H7 (cell line): ENCODE measurements around the gene LIPI. TPM values are rescaled to one million over a fixed set of nuclear protein-coding genes. Genes with fewer than 3 reads are reported as not detected.
"Not testable (repeated sequence)": the region's sequence is repeated elsewhere in the genome, so short reads cannot be mapped to it uniquely, and the experiment has no call there.

Experiments used
- DNase-seq: peaks from one replicate; pipeline ENCODE4 v3.0.0; 2012
- H3K27me3 ChIP-seq: 2 replicates; pipeline ENCODE4 v1.6.0; 2011; ENCODE audit warnings: mild to moderate bottlenecking, low read length; ENCODE audit not compliant: control insufficient read depth, insufficient read depth
- H3K36me3 ChIP-seq: replicated peaks from 2 replicates; pipeline ENCODE4 v1.5.1; 2011; ENCODE audit warnings: low read length; ENCODE audit not compliant: control insufficient read depth, insufficient read depth
- H3K4me3 ChIP-seq: 2 replicates; pipeline ENCODE4 v1.5.1; 2011; ENCODE audit warnings: low read depth, mild to moderate bottlenecking, control low read depth, low read length, moderate library complexity; ENCODE audit not compliant: insufficient read depth
- total RNA-seq: library from RNA; depleted of rRNA; stranded (reverse); fragments of >200 nt; shearing (Covaris generic); gene quantifications from 2 replicates; pipeline ENCODE4 v1.2.3, GENCODE V29; 2014; rRNA removed

LIPI gene
- total RNA-seq, 1 experiment from 2014 or later = not detected

DNA sequence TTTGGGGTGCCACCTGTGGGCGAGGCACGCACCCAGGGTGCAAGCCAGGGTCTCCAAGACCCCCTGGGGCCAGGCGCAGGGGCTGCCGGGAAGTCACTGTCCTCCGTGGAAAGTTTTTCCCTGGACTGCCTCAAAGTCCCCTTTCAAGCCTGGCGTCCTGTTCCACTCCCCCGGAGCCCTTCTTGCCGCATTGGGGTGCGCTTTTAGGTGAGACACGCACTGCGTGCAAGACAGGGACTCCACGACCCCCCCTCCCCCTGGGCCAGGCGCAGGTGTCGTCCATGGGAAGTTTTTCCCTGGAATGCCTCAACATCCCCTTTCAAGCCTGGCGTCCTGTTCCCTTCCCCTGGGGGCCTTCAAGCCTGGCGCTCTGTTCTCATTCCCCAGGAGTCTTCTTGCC, 137.1 kb downstream of the LIPI start:
- no peak for DNase-seq
- Histone ChIP-seq H3K27me3 (no peaks in the 10 kb centered on the region), H3K4me3 (no peak overlapping the region), H3K36me3 (no peaks in the 10 kb centered on the region)

DNA sequence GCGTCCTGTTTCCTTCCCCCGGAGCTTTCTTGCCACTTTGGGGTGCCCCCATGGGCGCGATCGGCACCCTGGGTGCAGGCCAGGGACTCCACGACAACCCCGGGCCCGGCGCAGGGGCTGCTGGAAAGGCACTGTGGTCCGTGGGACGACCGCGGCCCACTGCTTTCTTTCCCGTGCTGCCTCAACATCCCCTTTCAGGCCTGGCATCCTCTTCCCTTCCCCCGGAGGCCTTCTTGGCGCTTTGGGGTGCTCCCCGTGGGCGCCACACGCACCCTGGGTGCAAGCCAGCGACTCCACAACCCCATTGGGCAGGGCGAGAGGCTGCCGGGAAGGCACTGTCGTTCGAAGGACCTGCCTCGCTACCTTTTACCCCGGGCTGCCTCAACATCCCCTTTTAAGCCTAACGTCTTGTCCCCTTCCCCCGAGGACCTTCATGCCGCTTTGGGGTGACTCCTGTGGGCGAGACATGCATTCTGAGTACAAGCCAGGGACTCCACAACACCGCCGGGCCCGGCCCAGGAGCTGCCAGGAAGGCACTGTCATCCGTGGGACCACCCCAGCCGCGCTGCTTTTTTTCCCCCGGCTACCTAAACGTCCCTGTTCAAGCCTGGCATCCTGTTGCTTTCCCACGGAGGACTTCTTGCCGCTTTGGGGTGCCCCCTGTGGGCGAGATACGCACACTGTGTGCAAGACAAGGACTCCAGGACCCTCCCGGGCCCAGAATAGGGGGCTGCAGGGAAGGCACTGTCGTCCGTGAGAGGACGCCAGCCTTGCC, 137.8 kb downstream of the LIPI start:
- Histone ChIP-seq H3K4me3 (no peak overlapping the region), H3K27me3 (no peaks in the 10 kb centered on the region), H3K36me3 (no peaks in the 10 kb centered on the region)
- no peak for DNase-seq

DNA sequence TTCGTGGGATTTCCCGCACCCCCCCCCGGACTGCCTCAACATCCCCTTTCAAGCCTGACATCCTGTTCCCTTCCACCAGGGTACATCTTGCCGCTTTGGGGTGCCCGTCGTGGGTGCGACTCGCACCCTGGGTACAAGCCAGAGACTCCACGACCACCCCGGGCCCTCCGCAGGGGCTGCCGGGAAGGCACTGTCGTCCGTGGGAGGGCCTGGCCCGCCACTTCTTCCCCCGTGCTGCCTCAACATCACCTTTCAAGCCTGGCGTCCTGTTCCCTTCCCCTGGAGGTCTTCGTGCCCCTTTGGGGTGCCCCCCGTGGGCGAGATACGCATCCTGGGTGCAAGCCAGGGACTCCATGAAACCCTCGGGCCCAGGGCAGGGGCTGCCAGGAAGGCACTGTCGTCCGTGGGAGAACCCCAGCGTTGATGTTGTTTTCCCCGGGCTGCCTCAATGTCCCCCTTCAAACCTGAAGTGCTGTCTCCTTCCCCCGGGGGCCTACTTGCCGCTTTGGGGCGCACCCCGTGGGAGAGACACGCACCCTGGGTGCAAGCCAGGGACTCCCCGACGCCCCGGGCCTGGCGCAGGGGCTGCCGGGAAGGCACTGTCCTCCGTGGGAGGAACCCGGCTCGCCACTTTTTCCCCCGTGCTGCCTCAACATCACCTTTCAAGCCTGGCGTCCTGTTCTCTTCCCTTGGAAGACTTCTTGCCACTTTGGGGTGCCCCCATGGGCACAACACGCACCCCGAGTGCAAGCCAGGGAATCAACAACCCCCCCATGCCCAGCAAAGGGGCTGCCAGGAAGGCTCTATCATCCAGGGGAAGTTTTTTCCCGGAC, 138.6 kb downstream of the LIPI start:
- no peak for DNase-seq
- Histone ChIP-seq H3K4me3 (no peak overlapping the region), H3K27me3 (no peaks in the 10 kb centered on the region), H3K36me3 (no peaks in the 10 kb centered on the region)

DNA sequence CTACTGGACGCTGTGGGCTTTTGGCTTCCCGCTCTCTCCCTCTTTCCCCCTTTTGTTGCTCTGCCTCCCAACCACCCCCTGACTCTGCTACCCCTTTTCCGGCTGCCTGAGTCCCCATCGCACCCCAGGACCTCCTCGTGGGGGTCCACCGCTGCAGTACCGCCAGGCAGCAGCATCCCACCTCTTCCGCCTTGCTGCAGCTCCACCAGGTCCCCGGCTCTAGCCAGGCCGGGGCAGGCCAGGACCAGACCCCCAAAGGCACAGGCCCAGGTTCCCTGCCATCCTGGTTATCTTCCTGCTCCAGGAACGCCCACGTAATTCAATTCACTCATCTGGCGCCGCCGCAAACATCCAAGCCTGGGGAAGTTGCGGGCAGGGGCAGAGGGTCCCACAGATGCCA, 139.8 kb downstream of the LIPI start:
- H3K36me3 ChIP-seq = no peaks in the 10 kb centered on the region
- H3K4me3 ChIP-seq = no peak overlapping the region
- no peaks in the 10 kb centered on the region for H3K27me3 ChIP-seq
- DNase-seq = no peak

DNA sequence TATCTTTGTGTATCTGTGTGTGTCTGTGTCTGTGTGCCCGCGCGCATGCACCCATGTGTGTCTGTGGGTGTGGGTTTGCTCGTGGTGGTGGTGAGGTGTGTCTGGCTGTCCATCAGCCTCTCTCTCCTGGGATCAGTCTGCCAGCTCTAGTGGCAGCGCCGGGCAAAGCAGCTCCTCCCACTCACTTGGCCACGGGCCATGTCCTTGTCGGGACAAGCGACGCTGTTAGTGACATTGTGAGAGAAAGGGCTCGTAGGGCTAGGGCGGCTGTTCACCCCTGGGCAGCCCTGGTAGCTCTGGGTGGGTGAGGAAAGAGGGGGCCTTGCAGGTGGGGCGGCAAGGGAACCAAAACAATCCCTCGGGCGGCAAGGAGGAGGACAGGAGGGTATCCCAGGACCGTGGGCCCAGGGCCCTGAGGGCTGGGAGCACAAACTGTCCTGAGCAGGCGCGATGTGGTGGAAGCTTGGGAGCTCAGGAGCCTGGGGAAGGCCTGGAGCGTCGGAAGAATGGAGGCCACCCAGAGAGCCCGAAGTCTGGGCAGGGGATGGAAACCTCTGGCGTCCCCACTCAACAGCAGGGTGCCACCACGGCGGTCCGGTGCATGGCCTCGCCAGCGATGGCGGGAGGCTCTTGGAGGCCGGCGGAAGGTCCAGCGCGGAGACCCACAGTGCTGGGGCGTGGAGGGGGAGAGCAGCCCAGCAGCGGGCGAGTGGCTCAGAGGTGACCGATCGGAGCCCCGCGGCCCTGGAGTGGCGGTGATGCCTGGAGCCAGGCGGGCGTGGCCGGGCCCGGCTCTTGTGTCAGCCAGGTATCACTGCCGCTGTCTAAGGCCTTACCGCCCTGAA, 140.5 kb downstream of the LIPI start:
- no peaks in the 10 kb centered on the region for H3K27me3 ChIP-seq

DNA sequence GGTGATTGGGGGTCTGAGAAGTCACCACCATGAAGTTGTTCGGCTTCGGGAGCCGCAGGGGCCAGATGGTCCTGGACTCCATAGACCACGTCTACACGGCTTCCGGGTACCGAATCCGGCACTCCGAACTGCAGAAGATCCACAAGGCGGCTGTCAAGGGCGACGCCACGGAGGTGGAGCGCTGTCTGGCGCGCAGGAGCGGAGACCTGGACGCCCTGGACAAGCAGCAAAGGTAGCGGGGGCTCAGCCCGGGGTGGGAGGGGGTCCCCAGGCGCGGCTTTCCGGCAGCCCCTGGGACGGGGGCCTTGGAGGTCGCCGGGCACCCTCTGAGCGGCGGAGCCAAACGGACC, 146.5 kb downstream of the LIPI start:
- no peak for DNase-seq
- Histone ChIP-seq H3K27me3 (no peaks in the 10 kb centered on the region), H3K4me3 (no peak overlapping the region), H3K36me3 (no peaks in the 10 kb centered on the region)

More for the DNA sequence above, 140.5 kb downstream of the LIPI start:
- DNase-seq = no peak
- no peaks in the 10 kb centered on the region for H3K36me3 ChIP-seq
- no peak overlapping the region for H3K4me3 ChIP-seq

DNA sequence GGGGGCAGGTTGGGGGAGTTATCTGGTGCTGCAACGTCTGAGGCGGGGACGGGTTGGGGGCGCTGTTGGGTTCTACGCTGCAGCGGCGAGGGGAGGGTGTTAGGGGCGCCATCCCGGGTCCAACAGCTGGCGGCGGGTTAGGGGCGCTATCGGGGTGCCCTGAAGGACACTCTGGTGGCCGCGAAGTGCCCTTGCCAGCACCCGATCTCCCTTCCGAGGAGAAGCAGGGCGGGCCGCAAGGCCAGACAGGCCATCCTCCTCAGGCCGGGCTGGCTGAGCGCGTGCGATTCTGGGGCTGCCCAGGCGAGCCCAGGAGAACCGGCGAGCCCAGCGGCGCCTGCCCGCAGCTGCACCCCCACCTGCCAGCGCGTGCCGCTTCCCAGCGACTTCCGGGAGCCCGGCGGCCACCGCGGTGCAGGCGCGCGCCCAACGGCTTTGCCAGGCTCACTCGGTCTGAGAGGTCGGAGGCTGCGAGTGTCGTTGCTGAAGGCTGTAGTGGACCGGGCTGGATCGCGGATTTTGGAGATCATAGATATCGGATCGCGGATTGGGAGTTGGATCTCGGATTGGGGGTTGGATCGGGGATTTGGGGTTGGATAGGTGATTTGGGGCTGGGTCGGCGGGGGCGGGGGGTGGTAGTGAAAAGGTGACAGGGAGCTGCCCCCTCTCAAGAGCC, 147.0 kb downstream of the LIPI start:
- H3K4me3 ChIP-seq = not testable (repeated sequence)

DNA sequence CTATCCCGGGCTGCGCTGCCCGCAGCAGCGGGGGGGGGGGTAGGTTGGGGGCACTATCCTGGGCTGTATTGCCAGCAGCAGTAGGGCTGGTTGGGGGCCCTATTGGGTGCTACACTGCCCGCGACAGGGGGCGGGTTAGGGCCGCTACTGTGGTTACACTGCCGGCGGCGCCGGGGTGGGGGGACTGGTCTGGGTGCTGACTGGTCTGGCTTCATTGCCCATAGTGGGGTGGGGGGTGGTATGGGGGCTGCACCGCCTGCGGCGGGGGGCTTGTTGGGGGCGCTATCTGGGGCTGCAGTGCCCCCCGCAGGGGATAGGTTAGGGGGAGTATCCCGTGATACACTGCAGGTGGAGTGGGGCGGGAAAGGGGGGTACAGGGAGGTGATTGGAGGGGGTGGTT, 148.1 kb downstream of the LIPI start:
- not testable (repeated sequence) for H3K36me3 ChIP-seq, H3K27me3 ChIP-seq, H3K4me3 ChIP-seq
- peak; percentile 23 for DNase-seq

More for the DNA sequence above, 147.0 kb downstream of the LIPI start:
- H3K36me3 ChIP-seq, H3K27me3 ChIP-seq: not testable (repeated sequence)
- DNase-seq = peak; percentile 42

DNA sequence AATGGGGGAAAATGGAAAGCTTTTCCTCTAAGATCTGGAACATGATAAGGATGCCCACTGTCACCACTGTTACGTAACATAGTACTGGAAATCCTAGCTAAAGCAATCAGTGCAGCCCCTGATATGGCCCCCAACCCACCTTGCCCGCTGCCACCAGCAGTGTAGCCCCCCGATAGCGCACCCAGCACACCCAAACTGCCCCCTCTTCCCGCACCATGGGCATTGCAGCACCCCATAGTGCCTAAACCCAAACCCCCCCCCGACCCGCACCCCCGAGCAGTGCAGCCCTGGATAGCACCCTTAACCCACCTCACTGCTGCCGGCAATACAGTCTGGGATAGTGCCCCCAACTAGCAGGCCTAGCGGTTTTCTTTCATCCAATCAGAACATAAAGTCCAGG, 148.9 kb downstream of the LIPI start:
- not testable (repeated sequence) for H3K4me3 ChIP-seq, DNase-seq, H3K27me3 ChIP-seq, H3K36me3 ChIP-seq

DNA sequence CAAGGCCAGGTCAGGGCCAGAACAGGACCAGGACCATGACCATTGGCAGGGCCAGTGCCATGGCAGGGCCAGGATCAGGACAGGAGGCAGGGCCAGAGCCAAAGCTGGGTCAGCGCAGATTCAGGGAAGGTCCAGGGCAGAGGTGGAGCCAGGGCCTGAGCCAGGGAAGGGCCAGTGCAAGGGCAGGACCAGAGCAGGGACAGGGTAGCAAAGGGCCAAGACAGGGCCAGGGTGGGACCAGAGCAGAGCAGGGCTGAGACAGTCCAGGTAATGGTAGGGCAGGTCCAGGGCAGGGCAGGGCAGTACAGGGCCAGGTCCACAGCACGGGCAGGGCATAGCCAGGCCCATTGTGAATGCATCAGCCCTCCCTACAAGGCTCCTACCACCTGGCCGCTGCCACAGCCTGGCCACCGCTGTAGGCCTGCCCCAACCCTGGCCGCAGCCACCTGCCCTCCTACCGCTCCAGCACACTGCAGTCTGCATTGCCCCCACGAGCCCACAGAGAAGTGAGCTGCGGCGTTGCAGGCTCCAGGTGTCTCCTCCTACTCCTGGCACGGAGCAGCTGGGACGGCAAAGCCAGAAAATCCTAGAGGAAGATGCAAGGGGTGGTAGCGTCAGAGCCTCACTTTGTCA, 151.6 kb downstream of the LIPI start:
- not testable (repeated sequence) for H3K4me3 ChIP-seq, H3K36me3 ChIP-seq, H3K27me3 ChIP-seq, DNase-seq

Other genes with a start within 250 kb of the LIPI start
- gene RBM11, start 5.2 kb upstream of the LIPI start, total RNA-seq = 2.2 and 3.3 TPM in 2 replicates
- 32.5 and 43.8 TPM in 2 replicates for gene HSPA13, start 172.2 kb upstream of the LIPI start, total RNA-seq